Placental epithelial cell (primary cell): ENCODE data around the gene RABGGTB. TPM values are rescaled to one million over a fixed set of nuclear protein-coding genes. Genes with fewer than 3 reads are reported as not detected.

Source experiments
- small RNA-seq: library from RNA; depleted of rRNA; stranded (forward); fragments of <200 nt; gene quantifications from one replicate; pipeline ENCODE3, GENCODE V24; 2012
- total RNA-seq: library from RNA; depleted of rRNA; stranded (reverse); fragments of >200 nt; gene quantifications from 2 replicates; pipeline ENCODE4 v1.2.3, GENCODE V29; 2012

Gene RABGGTB
- total RNA-seq, result 67.9 and 109 TPM in 2 replicates

DNA sequence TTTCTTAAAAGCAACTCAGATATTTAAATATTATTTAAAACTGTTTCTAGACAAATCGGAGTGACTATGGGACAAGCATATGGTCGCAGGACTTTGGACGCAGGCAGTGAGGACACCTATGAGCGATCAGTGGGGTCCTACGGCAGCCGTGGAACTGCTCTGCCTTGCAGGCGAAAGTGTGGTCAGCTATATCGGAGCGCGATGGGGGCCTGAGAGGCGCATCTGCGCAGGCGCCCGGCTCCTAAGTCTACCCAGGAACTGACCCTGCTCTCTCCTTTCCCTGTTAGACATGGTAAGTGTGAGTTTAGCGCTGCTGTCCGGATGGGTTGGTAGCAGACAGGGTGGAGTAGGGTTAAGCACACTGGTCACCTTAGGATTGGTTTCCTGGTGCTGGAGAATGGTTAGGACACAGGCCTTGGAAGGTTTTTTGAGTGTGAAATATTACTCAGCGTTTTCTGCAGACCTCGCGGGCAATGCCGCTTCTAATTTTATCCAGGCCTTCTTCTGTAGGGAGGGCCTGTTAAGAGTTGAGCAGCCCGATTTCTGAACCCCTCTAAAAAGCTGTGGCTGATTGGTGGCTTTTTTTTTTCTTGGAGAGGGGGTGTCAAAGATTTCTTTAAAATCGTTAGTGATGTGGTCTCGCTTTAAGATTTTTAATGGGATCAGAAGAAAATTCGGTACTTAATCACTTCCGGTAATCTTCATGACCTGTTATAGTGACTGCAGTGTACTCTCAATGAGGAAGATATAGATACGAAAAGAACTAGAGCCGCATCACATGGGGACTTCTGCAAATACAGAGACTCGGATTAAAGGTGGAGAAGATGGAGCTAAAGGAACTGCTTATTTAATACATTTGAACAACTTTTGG lies at the start of gene RABGGTB:
Gene RABGGTB (plus strand): TSS at position 274 of the 871 bp plus-strand sequence. CDS start 16 bp downstream, at position 290.

DNA sequence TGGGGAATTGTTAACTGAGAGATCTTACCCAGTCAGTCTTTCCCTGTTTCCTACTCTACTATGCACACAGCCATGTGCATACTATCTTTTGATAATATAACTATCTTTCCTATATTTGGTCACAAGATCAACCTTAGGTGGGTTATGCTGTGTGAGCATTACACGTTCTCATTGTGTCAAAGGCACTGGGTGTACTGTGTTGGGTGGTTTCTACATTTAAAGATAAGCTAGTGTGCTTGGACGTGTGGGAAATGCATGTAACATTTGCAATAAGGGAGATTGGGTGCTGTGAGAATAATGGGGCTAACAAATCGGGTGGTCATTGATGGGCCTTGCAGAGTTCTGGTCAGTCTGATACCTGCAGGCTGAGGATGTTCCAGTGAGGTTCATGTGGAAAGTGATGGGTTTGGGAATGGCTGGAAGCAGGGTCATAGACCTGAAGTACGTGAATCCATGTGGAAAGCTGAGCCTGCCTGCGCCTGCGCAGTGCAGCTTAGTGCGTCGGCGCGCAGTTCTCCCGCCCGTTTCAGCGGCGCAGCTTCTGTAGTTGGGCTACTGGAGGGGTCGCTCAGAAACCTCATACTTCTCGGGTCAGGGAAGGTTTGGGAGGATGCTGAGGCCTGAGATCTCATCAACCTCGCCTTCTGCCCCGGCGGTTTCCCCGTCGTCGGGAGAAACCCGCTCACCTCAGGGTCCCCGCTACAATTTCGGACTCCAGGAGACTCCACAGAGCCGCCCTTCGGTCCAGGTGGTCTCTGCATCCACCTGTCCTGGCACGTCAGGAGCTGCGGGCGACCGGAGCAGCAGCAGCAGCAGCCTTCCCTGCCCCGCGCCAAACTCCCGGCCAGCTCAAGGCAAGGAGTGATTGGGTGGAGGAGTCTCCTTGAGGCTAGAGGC lies 10.6 kb downstream of the RABGGTB start, which contains the start of gene MSH4:
Gene MSH4 (plus strand): TSS at position 507 of the 897 bp plus-strand sequence. CDS start 104 bp downstream, at position 611.

Small RNA genes lying within 50 kb of the gene (small RNA-seq; reads per million reads assigned to genes)
- not detected for gene SNORD45A
- gene SNORD45B, result not detected
- not detected for gene SNORD45C

Other genes with a start within 250 kb of the RABGGTB start
- 0.39 and 1.7 TPM in 2 replicates for gene SLC44A5, start 175.1 kb upstream of the RABGGTB start, total RNA-seq
- gene ACADM, start 61.5 kb upstream of the RABGGTB start, total RNA-seq, result 18.8 and 33.8 TPM in 2 replicates
- under 0.01 TPM in 1 of 2 replicates, not detected in the other for gene MSH4, start 10.6 kb downstream of the RABGGTB start, total RNA-seq
- not detected in 2 replicates for gene ASB17, start 146.1 kb downstream of the RABGGTB start, total RNA-seq